Measurements from ENCODE around the gene IZUMO4. TPM values are rescaled to one million over a fixed set of nuclear protein-coding genes. Genes with fewer than 3 reads are reported as not detected.
A peak's percentile ranks its signal among the peaks of the same experiment; 100 is the strongest.

IZUMO4 gene
- total and polyA plus RNA-seq, 10 of the 15 experiments (the other 5 are each of a cell fraction or from before 2014, with no cell fraction given) = 0.53 to 27.1 (median 7.5) TPM

DNA sequence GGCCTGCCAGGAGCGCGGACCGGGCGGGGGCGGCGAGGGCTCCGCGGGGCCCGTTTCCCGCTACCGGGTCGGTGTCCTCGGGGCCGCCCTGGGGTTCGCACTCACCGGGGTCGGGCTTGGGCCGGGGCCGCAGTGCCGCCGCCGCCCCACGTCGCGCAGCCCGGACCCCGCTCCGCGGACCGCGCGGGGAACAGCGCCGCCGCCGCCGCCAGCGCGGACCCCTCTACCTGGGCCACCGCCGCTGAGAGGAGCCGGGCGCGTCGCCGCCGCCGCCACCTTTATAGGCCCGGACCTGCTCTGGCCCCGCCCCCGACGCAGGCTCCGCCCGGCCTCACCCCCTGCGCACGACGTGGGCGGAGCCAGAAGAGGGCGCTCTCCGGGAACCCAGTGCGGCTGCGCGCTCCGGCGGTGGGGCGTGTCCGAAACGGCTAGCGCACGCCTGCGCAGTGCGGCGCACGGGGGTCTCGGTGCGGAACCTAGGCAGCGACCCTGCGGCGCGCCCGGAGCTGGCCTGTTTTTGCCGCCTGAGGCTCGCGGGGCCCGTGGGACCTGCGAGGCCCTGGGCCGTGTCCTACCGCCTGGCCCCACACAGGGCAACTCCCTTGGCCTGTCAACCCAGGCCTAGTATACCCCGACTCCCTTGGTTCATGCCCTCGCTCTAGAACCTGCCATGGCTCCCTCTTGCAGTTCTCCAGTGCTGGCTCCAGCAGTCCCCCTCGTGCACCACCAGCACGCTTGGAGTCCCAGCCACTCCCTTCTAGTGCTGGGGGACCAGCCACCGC, 45.5 kb upstream of the IZUMO4 start, which contains the start of gene MKNK2 (continued):
- TF ChIP-seq, protein P1, sequence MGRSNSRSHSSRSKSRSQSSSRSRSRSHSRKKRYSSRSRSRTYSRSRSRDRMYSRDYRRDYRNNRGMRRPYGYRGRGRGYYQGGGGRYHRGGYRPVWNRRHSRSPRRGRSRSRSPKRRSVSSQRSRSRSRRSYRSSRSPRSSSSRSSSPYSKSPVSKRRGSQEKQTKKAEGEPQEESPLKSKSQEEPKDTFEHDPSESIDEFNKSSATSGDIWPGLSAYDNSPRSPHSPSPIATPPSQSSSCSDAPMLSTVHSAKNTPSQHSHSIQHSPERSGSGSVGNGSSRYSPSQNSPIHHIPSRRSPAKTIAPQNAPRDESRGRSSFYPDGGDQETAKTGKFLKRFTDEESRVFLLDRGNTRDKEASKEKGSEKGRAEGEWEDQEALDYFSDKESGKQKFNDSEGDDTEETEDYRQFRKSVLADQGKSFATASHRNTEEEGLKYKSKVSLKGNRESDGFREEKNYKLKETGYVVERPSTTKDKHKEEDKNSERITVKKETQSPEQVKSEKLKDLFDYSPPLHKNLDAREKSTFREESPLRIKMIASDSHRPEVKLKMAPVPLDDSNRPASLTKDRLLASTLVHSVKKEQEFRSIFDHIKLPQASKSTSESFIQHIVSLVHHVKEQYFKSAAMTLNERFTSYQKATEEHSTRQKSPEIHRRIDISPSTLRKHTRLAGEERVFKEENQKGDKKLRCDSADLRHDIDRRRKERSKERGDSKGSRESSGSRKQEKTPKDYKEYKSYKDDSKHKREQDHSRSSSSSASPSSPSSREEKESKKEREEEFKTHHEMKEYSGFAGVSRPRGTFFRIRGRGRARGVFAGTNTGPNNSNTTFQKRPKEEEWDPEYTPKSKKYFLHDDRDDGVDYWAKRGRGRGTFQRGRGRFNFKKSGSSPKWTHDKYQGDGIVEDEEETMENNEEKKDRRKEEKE (IDR thresholded peaks at IDR 0.05) = peak; percentile 77
- TF ChIP-seq, protein P2, sequence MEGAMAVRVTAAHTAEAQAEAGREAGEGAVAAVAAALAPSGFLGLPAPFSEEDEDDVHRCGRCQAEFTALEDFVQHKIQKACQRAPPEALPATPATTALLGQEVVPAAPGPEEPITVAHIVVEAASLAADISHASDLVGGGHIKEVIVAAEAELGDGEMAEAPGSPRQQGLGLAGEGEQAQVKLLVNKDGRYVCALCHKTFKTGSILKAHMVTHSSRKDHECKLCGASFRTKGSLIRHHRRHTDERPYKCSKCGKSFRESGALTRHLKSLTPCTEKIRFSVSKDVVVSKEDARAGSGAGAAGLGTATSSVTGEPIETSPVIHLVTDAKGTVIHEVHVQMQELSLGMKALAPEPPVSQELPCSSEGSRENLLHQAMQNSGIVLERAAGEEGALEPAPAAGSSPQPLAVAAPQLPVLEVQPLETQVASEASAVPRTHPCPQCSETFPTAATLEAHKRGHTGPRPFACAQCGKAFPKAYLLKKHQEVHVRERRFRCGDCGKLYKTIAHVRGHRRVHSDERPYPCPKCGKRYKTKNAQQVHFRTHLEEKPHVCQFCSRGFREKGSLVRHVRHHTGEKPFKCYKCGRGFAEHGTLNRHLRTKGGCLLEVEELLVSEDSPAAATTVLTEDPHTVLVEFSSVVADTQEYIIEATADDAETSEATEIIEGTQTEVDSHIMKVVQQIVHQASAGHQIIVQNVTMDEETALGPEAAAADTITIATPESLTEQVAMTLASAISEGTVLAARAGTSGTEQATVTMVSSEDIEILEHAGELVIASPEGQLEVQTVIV (IDR thresholded peaks at IDR 0.05; ENCODE audit: borderline replicate concordance, partially characterized antibody) = no peak
- TF ChIP-seq RAD21 (IDR thresholded peaks at IDR 0.05; ENCODE audit: insufficient read depth, low read depth, low read length) (no peak), IKZF1 (conservative IDR thresholded peaks at IDR 0.05) (peak; percentile 99), ZNF384 (IDR thresholded peaks at IDR 0.05; ENCODE audit: borderline replicate concordance, low read depth, low read length) (no peak), CREM (IDR thresholded peaks at IDR 0.05; ENCODE audit: low read depth) (0 out of 2 replicates have a peak, but pooled peaks have one; percentile 27), MTA2 (IDR thresholded peaks at IDR 0.05; ENCODE audit: low read depth) (no peak), FOXM1 (IDR thresholded peaks at IDR 0.05; ENCODE audit: low read depth, low read length) (no peak), CBX5 (IDR thresholded peaks at IDR 0.05; ENCODE audit: low read depth) (no peak), RAD51 (IDR thresholded peaks at IDR 0.05) (no peak), PAX8 (IDR thresholded peaks at IDR 0.05) (no peak), NRF1 (conservative IDR thresholded peaks at IDR 0.05; ENCODE audit: low read depth, low read length) (peak; percentile 91), ZNF207 (IDR thresholded peaks at IDR 0.05; ENCODE audit: borderline replicate concordance) (no peak), RUNX3 (IDR thresholded peaks at IDR 0.05; ENCODE audit: low read length) (no peak; the same call in none of the 2 replicates), MTA3 (IDR thresholded peaks at IDR 0.05; ENCODE audit: borderline replicate concordance, low read length) (no peak), RB1 (IDR thresholded peaks at IDR 0.05; ENCODE audit: borderline replicate concordance) (peak; percentile 84; the same call in 1 of the 2 replicates)
- TF ChIP-seq, protein P3, sequence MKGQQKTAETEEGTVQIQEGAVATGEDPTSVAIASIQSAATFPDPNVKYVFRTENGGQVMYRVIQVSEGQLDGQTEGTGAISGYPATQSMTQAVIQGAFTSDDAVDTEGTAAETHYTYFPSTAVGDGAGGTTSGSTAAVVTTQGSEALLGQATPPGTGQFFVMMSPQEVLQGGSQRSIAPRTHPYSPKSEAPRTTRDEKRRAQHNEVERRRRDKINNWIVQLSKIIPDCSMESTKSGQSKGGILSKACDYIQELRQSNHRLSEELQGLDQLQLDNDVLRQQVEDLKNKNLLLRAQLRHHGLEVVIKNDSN (IDR thresholded peaks at IDR 0.05; ENCODE audit: borderline replicate concordance, extremely low read length, insufficient read depth, low read depth, low read length) = no peak
- TF ChIP-seq, protein P4, sequence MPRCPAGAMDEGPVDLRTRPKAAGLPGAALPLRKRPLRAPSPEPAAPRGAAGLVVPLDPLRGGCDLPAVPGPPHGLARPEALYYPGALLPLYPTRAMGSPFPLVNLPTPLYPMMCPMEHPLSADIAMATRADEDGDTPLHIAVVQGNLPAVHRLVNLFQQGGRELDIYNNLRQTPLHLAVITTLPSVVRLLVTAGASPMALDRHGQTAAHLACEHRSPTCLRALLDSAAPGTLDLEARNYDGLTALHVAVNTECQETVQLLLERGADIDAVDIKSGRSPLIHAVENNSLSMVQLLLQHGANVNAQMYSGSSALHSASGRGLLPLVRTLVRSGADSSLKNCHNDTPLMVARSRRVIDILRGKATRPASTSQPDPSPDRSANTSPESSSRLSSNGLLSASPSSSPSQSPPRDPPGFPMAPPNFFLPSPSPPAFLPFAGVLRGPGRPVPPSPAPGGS (IDR thresholded peaks at IDR 0.05; ENCODE audit: borderline replicate concordance, insufficient read depth, low read depth, low read length, poor library complexity, severe bottlenecking) = no peak
- TF ChIP-seq, protein P5, sequence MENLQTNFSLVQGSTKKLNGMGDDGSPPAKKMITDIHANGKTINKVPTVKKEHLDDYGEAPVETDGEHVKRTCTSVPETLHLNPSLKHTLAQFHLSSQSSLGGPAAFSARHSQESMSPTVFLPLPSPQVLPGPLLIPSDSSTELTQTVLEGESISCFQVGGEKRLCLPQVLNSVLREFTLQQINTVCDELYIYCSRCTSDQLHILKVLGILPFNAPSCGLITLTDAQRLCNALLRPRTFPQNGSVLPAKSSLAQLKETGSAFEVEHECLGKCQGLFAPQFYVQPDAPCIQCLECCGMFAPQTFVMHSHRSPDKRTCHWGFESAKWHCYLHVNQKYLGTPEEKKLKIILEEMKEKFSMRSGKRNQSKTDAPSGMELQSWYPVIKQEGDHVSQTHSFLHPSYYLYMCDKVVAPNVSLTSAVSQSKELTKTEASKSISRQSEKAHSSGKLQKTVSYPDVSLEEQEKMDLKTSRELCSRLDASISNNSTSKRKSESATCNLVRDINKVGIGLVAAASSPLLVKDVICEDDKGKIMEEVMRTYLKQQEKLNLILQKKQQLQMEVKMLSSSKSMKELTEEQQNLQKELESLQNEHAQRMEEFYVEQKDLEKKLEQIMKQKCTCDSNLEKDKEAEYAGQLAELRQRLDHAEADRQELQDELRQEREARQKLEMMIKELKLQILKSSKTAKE (IDR thresholded peaks at IDR 0.05; ENCODE audit: low read depth, poor library complexity, severe bottlenecking) = no peak

Data from GM12878 (cell line).